ENCODE results near the gene MSI2. TPM values are rescaled to one million over a fixed set of nuclear protein-coding genes. Genes with fewer than 3 reads are reported as not detected.

The MSI2 gene
- total RNA-seq, 6 experiments from 2014 or later, result 12.0 to 22.6 (median 19.4) TPM

- Histone ChIP-seq H3K27me3 (no peaks in the 10 kb centered on the region), H3K36me3 (no peaks in the 10 kb centered on the region), H3K9me3 (no peaks in the 10 kb centered on the region), H3K4me1 (no peaks in the 10 kb centered on the region), H3K27ac (no peak overlapping the region), H3K4me3 (no peak overlapping the region)
- intact Hi-C loops (cut with DNase I), result no loop called here
- no peak for ATAC-seq
- TF ChIP-seq POLR2A (IDR thresholded peaks at IDR 0.05) (no peak), CTCF (IDR thresholded peaks at IDR 0.05) (no peak)
- no peak for DNase-seq
- 84% methylated on average over 4 of the region's 5 CpGs for WGBS (ENCODE audit: insufficient coverage, low coverage, low lambda C conversion rate, missing lambda C conversion rate)
Measured at GRCh38 chr17:57586196-57586740, 329.9 kb downstream of the MSI2 start.

GRCh38 chr17:57586742-57587141 is 330.4 kb downstream of the MSI2 start:
- Histone ChIP-seq H3K27ac (no peak overlapping the region), H3K4me3 (no peak overlapping the region), H3K9me3 (no peaks in the 10 kb centered on the region), H3K4me1 (no peaks in the 10 kb centered on the region), H3K27me3 (no peaks in the 10 kb centered on the region), H3K36me3 (no peaks in the 10 kb centered on the region)
- WGBS (ENCODE audit: insufficient coverage, low coverage, low lambda C conversion rate, missing lambda C conversion rate), result 88% methylated on average over 2 of the region's 4 CpGs
- DNase-seq, result no peak
- no peak for TF ChIP-seq CTCF (IDR thresholded peaks at IDR 0.05)
- TF ChIP-seq POLR2A (IDR thresholded peaks at IDR 0.05), result no peak
- ATAC-seq, result no peak
- intact Hi-C loops (cut with DNase I), result no loop called here

- H3K27me3 ChIP-seq, result no peaks in the 10 kb centered on the region
- no peaks in the 10 kb centered on the region for H3K4me1 ChIP-seq
- WGBS (ENCODE audit: insufficient coverage, low coverage, low lambda C conversion rate, missing lambda C conversion rate), result 87% methylated on average over 11 of the region's 16 CpGs
- no peak for DNase-seq
- H3K4me3 ChIP-seq, result no peak overlapping the region
- H3K36me3 ChIP-seq, result no peaks in the 10 kb centered on the region
- H3K27ac ChIP-seq, result no peak overlapping the region
- H3K9me3 ChIP-seq, result no peaks in the 10 kb centered on the region
- ATAC-seq, result no peak
- TF ChIP-seq POLR2A (IDR thresholded peaks at IDR 0.05), result no peak
- TF ChIP-seq CTCF (IDR thresholded peaks at IDR 0.05), result no peak
- intact Hi-C loops (cut with DNase I), result no loop called here
Measured at GRCh38 chr17:57587193-57587969, 331.1 kb downstream of the MSI2 start.

GRCh38 chr17:57588086-57588485 is 331.8 kb downstream of the MSI2 start:
- ATAC-seq (no peak), DNase-seq (no peak)
- H3K27ac ChIP-seq, result no peak overlapping the region

More at GRCh38 chr17:57588086-57588485, 331.8 kb downstream of the MSI2 start:
- TF ChIP-seq POLR2A (IDR thresholded peaks at IDR 0.05), result no peak
- TF ChIP-seq CTCF (IDR thresholded peaks at IDR 0.05), result no peak
- no CpG with 5 or more reads among the region's 5 CpGs for WGBS (ENCODE audit: insufficient coverage, low coverage, low lambda C conversion rate, missing lambda C conversion rate)
- Histone ChIP-seq H3K4me1 (no peaks in the 10 kb centered on the region), H3K36me3 (no peaks in the 10 kb centered on the region), H3K4me3 (no peak overlapping the region), H3K27me3 (no peaks in the 10 kb centered on the region), H3K9me3 (no peaks in the 10 kb centered on the region)
- intact Hi-C loops (cut with DNase I), result no loop called here

Measured in right lobe of liver (tissue), 6 donors.